Skeletal muscle tissue (tissue), 4 donors: Measurements from ENCODE around the gene UVSSA. TPM values are rescaled to one million over a fixed set of nuclear protein-coding genes. Genes with fewer than 3 reads are reported as not detected.
"Not testable (repeated sequence)": the region's sequence is repeated elsewhere in the genome, so short reads cannot be mapped to it uniquely, and the experiment has no call there.

Source experiments
- H3K27ac ChIP-seq: one replicate; pipeline ENCODE4 v1.7.0; 2013; ENCODE audit warnings: mild to moderate bottlenecking, low read depth, low read length, inconsistent platforms
- H3K27me3 ChIP-seq, 3 donors: one replicate each; pipeline ENCODE4 v1.7.0; 2013; ENCODE audit warnings: low read length in 3 of 3; ENCODE audit not compliant: control insufficient read depth in 3 of 3, insufficient read depth in 3 of 3
- H3K36me3 ChIP-seq, 3 donors: one replicate each; pipeline ENCODE4 v1.7.0; 2013; ENCODE audit warnings: low read length in 3 of 3; ENCODE audit not compliant: control insufficient read depth in 3 of 3, insufficient read depth in 3 of 3
- H3K4me1 ChIP-seq, 3 donors: one replicate each; pipeline ENCODE4 v1.7.0; 2013; ENCODE audit warnings: low read length in 3 of 3, mild to moderate bottlenecking in 3 of 3; ENCODE audit not compliant: control insufficient read depth in 3 of 3, insufficient read depth in 3 of 3
- H3K4me3 ChIP-seq, 3 donors: one replicate each; pipeline ENCODE4 v1.7.0; 2013; ENCODE audit warnings: low read length in 3 of 3
- H3K9ac ChIP-seq, 3 donors: one replicate each; pipeline ENCODE4 v1.7.0; 2013; ENCODE audit warnings: low read length in 3 of 3, mild to moderate bottlenecking in 3 of 3, moderate library complexity in 2 of 3, low read depth in 1 of 3
- H3K9me3 ChIP-seq, 3 donors: one replicate each; pipeline ENCODE4 v1.7.0; 2013; ENCODE audit warnings: low read length in 3 of 3; ENCODE audit not compliant: control insufficient read depth in 3 of 3
- total RNA-seq: library from RNA; depleted of rRNA; stranded (reverse); fragments of >200 nt; gene quantifications from one replicate; pipeline ENCODE4 v1.2.3, GENCODE V29; 2014
- donor health status: Osteomylitis.

Gene UVSSA
- total RNA-seq, 1 donor from 2014 or later: 2.6 TPM

GRCh38 chr4:1369479-1370079, 22.6 kb downstream of the UVSSA start:
- no peak overlapping the region for H3K4me3 ChIP-seq
- no peaks in the 10 kb centered on the region for H3K4me1 ChIP-seq
- H3K27ac ChIP-seq: no peak overlapping the region
- no peak overlapping the region for H3K9ac ChIP-seq
- H3K27me3 ChIP-seq: no peaks in the 10 kb centered on the region
- H3K36me3 ChIP-seq: peaks cover 16 to 40% (median 26%) of the 10 kb centered on the region in 3 donors
- no peaks in the 10 kb centered on the region for H3K9me3 ChIP-seq

- Histone ChIP-seq H3K36me3 (peaks cover 16 to 42% (median 30%) of the 10 kb centered on the region in 3 donors), H3K9ac (no peak overlapping the region), H3K4me1 (no peaks in the 10 kb centered on the region), H3K27me3 (no peaks in the 10 kb centered on the region), H3K4me3 (no peak overlapping the region), H3K9me3 (no peaks in the 10 kb centered on the region), H3K27ac (no peak overlapping the region)
Observed at GRCh38 chr4:1370321-1371124, 23.5 kb downstream of the UVSSA start.

- Histone ChIP-seq H3K27me3 (no peaks in the 10 kb centered on the region), H3K27ac (no peak overlapping the region), H3K9me3 (no peaks in the 10 kb centered on the region), H3K4me3 (no peak overlapping the region), H3K4me1 (no peaks in the 10 kb centered on the region), H3K36me3 (peaks cover 19 to 43% (median 36%) of the 10 kb centered on the region in 3 donors), H3K9ac (no peak overlapping the region)
Observed at GRCh38 chr4:1371176-1372165, 24.5 kb downstream of the UVSSA start.

GRCh38 chr4:1372576-1372975, 25.6 kb downstream of the UVSSA start:
- not testable (repeated sequence) for H3K27me3 ChIP-seq, H3K9ac ChIP-seq, H3K4me1 ChIP-seq, H3K27ac ChIP-seq, H3K9me3 ChIP-seq, H3K4me3 ChIP-seq
- peaks cover 19 to 38% (median 35%) of the 10 kb centered on the region in 3 donors for H3K36me3 ChIP-seq

- Histone ChIP-seq H3K36me3 (peaks cover 17 to 30% (median 28%) of the 10 kb centered on the region in 3 donors), H3K4me3 (no peak overlapping the region), H3K9me3 (no peaks in the 10 kb centered on the region), H3K27me3 (no peaks in the 10 kb centered on the region), H3K4me1 (peaks cover 0 to 11% (median 5%) of the 10 kb centered on the region in 3 donors), H3K9ac (no peak overlapping the region), H3K27ac (no peak overlapping the region)
Observed at GRCh38 chr4:1373892-1374705, 27.1 kb downstream of the UVSSA start.

GRCh38 chr4:1374706-1375045, 27.7 kb downstream of the UVSSA start:
- H3K4me3 ChIP-seq: no peak overlapping the region
- H3K9ac ChIP-seq: no peak overlapping the region
- H3K27ac ChIP-seq: no peak overlapping the region
- H3K36me3 ChIP-seq: peaks cover 17 to 30% (median 28%) of the 10 kb centered on the region in 3 donors
- no peaks in the 10 kb centered on the region for H3K27me3 ChIP-seq
- H3K4me1 ChIP-seq: peaks cover 0 to 11% (median 5%) of the 10 kb centered on the region in 3 donors
- H3K9me3 ChIP-seq: no peaks in the 10 kb centered on the region

- H3K9ac ChIP-seq: no peak overlapping the region
- H3K4me1 ChIP-seq: peaks cover 0 to 11% (median 5%) of the 10 kb centered on the region in 3 donors
- H3K36me3 ChIP-seq: peaks cover 17 to 30% (median 28%) of the 10 kb centered on the region in 3 donors
- no peaks in the 10 kb centered on the region for H3K27me3 ChIP-seq
- no peak overlapping the region for H3K4me3 ChIP-seq
- H3K9me3 ChIP-seq: no peaks in the 10 kb centered on the region
- no peak overlapping the region for H3K27ac ChIP-seq
Observed at GRCh38 chr4:1375051-1375721, 28.2 kb downstream of the UVSSA start.

- Histone ChIP-seq H3K9ac (no peak overlapping the region), H3K27me3 (no peaks in the 10 kb centered on the region), H3K4me3 (no peak overlapping the region), H3K9me3 (no peaks in the 10 kb centered on the region), H3K27ac (no peak overlapping the region), H3K4me1 (peaks cover 0 to 11% (median 5%) of the 10 kb centered on the region in 3 donors), H3K36me3 (peaks cover 17 to 29% (median 27%) of the 10 kb centered on the region in 3 donors)
Observed at GRCh38 chr4:1375761-1376322, 28.8 kb downstream of the UVSSA start.
